Erythroblast (primary cell): ENCODE measurements around the gene GPATCH2L.

Source experiments
- DNase-seq, 2 experiments: peaks; one replicate each; lab custom pipeline; 2025; lab: John Stamatoyannopoulos, UW
- GATA1 ChIP-seq: IDR thresholded peaks from 2 replicates; pipeline ENCODE4 v1.6.1; 2011; ENCODE audit warnings: low read depth, mild to moderate bottlenecking, control low read depth, low read length, moderate library complexity
- POLR2A ChIP-seq: IDR thresholded peaks from 2 replicates; pipeline ENCODE4 v1.6.1; 2011; ENCODE audit warnings: mild to moderate bottlenecking, low read length

Gene GPATCH2L

GRCh38 chr14:76125511-76125910 lies 26.2 kb upstream of the GPATCH2L start:
- DNase-seq: no peak
- TF ChIP-seq GATA1: no peak
- TF ChIP-seq POLR2A: no peak

- TF ChIP-seq GATA1 (no peak), POLR2A (no peak)
- DNase-seq: no peak
Measured at GRCh38 chr14:76126076-76126475, 25.6 kb upstream of the GPATCH2L start.

DNA sequence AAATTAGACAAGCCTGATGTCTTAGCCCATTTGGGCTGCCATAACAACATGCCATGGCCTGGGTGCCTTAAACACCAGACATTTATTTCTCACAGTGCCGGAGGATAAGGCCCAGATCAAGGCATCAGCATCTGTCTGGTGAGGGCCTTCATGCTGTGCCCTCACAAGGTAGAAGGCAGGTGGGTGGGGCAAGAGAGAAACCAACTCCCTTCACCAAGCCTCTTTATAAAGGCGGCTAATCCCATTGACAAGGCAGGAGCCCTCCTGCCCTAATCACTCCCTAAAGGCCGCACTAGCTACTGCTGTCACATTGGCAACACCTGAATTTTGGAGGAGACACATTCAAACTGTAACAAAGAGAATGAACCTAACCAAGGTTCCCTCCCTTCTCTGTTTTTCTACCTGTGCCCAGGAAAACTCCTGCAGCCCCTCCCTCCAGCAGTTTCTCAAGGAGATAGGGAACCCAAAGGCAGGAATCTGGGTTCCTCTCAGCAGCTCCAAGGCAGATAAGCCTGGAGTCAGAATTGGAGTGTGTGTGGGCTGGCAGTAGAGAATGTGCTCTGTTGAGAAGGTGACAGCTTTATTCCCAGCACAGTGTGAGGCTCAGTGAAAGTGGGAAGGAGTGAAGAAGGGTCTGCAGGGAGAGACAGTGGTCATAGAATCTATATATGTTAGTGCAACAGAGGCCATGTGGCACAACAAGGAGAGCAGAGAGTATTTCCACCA lies 21.7 kb upstream of the GPATCH2L start:
- TF ChIP-seq POLR2A (no peak), GATA1 (no peak)
- DNase-seq: no peak

DNA sequence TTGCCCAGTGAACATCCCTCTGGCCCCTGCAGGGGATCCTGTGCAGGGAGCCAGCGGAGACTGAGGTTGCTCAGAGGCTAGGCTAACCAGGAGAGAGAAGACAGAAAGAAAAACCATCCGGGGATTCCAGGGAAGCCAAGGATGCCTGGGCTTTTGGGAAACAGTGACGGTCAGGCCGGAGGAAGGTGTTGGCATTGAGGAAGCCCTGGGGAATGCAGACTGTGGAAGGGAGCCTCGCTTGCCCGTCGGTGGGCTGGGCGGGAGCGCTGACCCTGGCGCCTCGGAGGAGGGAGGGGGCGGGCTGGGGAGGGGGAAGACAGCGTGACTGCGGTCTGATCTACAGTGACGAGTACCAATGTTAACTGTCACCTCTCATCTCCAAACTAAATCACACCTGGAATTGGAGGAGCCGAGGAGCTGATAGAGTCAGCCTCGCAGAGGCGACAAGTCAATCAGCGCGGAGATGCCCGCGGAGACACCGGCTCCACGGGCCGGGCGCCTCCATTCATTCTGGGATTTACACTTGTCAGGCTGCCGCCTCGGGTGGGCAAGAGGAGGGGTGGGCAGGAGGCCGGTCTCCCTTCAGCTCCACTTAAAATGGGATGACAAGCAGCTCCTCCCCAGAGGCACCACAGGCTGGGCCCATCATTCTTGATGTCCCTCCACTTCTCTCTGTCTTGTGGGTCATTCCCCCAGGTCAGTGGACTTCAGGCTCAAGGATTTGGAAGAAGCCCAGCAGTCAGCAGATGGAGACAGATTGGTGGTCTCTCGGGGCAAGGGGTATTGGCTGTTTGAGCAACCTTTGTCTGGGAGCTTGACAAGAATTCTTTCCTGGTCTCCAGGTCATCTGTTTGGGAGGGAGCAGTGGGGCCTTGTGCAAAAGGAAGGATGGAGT lies 20.4 kb upstream of the GPATCH2L start:
- DNase-seq: no peak
- TF ChIP-seq GATA1: no peak
- no peak for TF ChIP-seq POLR2A

DNA sequence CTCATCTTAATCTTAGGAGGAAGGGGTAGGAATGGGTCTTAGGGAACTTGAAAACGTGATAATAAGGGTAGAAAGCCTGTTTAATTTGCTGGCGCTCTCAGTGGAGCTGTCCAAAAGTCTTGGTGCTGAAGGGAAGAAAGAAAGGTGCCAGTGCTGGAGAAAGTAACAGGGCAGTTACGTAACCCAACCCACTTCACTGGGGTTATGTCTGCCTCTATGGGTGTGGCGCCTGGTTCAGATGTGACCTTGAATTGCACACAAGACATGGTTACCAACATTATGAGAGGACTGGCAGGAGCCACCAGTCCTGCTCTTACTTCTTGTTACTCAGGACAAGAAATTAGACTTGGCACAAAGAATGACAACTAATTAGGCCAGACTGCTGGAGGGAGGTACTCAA lies 18.6 kb upstream of the GPATCH2L start:
- TF ChIP-seq POLR2A (no peak), GATA1 (no peak)
- peak; percentile 56 to 59 for DNase-seq

DNA sequence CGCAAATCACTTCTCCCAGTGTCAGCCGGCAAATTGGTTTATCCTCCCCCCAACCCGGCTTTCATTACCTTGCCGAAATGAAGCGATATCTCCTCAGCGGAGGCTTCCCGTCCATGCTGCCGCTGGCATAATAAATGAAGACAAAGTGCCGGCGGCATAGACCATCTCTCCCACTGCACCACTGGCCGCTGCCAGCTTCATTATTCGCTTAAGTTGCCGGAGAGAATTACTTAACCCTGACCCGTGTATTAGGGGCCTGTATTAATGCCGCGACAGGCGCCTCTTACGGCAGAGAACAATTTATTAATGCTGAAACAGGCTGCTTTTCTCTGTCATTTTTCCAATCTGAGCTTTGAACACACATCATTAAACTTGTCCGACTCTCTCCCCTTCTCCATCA lies 17.5 kb upstream of the GPATCH2L start:
- TF ChIP-seq POLR2A: no peak
- TF ChIP-seq GATA1: no peak
- no peak for DNase-seq

DNA sequence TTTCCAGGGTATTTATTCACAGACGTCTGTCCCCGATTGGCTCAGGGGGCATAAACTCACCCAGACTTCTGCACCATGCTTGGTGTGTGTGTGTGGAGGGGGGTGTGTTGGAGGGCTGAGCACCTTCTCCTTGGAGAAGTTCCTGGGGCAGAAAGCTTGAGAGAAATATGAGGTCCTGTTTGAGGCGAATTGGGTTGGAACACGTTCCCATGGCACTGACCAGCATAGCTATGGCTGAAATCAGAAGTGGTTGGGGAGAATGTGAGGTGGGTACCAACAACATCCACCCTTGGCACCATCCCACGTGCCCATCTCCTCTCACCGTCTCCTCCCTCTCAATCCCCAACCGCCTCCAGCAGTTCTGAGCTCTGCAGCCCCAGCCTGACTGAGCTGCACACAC lies 16.0 kb upstream of the GPATCH2L start:
- TF ChIP-seq POLR2A (no peak), GATA1 (no peak)
- no peak for DNase-seq

- no peak for TF ChIP-seq GATA1
- TF ChIP-seq POLR2A: no peak
Measured at GRCh38 chr14:76136476-76137110, 15.1 kb upstream of the GPATCH2L start.

DNA sequence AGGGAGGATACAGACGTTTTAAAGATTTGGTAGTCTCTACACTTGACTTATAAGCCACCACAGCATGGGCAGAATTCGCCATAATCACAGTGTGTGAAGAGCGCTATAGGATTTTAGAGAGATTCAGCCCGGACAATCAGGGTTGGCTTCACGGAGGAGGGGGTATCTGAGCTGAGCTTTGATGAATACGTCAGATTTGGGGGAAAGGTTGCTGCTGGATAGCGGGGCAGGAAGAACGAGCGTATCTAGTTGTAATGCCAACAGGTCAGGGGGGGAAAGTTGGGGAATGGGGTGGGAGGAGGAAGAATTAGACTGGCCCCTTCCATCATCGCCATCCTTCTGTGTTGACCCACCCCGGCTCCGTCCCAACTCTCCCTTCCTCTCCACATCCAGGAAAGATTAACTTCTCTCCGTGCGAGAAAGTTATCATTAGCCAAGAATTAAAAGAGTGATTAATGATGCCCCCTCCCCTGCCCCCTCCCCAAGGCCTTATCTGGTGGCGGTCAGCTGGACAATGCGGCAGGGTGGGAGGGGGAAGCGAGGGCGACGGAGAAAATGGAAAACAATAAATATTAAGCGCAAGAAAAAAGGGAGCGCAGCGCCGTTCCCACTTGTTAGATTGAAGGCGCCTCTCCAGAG lies 13.5 kb upstream of the GPATCH2L start:
- no peak for TF ChIP-seq GATA1

More at GRCh38 chr14:76136476-76137110, 15.1 kb upstream of the GPATCH2L start:
- DNase-seq: peak; percentile 28 to 53

GRCh38 chr14:76138758-76139723 lies 12.7 kb upstream of the GPATCH2L start:
- TF ChIP-seq GATA1: peak; percentile 57
- no peak for TF ChIP-seq POLR2A
- DNase-seq: peak; percentile 79 to 87

More for the DNA sequence above, 13.5 kb upstream of the GPATCH2L start:
- peak; percentile 39 to 48 for DNase-seq

DNA sequence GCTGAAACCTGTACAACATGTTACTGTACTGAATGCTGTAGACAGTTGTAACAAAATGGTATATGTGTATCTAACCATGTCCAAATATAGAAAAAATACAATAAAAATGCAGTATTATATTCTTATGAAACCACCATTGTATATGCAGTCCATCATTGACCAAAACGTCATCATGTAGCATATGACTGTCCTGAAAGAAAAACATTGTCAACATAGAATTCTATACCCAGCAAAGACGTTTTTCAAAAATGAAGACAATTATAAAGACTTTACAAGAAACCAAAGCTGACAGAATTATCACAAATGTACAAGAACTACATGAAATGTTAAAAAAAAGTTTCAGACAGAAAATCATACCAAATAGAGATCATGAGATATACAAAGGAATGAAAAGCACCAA lies 8.1 kb upstream of the GPATCH2L start:
- TF ChIP-seq GATA1 (no peak), POLR2A (no peak)
- no peak for DNase-seq

- no peak for DNase-seq
Measured at GRCh38 chr14:76146976-76147375, 4.7 kb upstream of the GPATCH2L start.

DNA sequence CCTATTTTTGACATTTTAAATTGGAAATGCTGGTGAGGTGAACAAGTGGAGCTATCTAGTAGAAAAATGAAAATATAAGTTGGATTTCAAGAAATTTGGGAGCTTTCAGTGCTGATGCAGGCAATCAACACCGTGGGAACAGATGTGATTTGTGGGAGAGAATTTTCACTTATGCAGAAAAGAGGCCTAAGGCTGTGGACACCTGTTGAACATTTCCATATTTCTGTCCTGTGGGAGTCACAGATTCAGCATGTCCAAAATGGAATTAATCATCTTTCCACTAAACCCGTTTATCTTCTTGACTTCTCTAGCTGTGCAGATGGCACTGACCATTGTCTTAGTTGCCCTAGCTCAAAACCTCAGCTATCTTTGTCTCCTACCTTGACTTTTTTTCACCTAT lies 2.5 kb upstream of the GPATCH2L start:
- TF ChIP-seq GATA1: no peak
- no peak for TF ChIP-seq POLR2A
- no peak for DNase-seq

More at GRCh38 chr14:76146976-76147375, 4.7 kb upstream of the GPATCH2L start:
- TF ChIP-seq POLR2A: no peak
- TF ChIP-seq GATA1: no peak
